ENCODE data around the gene FSIP1. TPM values are rescaled to one million over a fixed set of nuclear protein-coding genes. Genes with fewer than 3 reads are reported as not detected.

Gene FSIP1
- total and polyA plus RNA-seq, 9 of the 15 experiments (the other 6 are each of a cell fraction or from before 2014, with no cell fraction given), result 0.07 to 0.51 (median 0.29) TPM

- no TSS peak for BruUV-seq (replicated peaks)
- no peaks in the 10 kb centered on the region for H3K9me1 ChIP-seq (ENCODE audit: control insufficient read depth, insufficient read depth, low read length)
- H3K4me2 ChIP-seq (ENCODE audit: insufficient read depth, low read length), result no peak overlapping the region
- WGBS (ENCODE audit: insufficient coverage, low coverage, missing lambda C conversion rate), result 0% methylated on average over 2 of the region's 2 CpGs
- no peak overlapping the region for H2AFZ ChIP-seq (ENCODE audit: low read depth, low read length)
- no peak overlapping the region for H3K27ac ChIP-seq (ENCODE audit: extremely low read depth, low read depth, low read length)
- no peaks in the 10 kb centered on the region for H3K9me3 ChIP-seq (replicated peaks; ENCODE audit: control insufficient read depth, insufficient read depth, low read depth, low read length)
- DNase-seq (ENCODE audit: extremely low read depth in 1 of 4, low spot score in 3 of 4) (no peak), ATAC-seq (no peak), FAIRE-seq (no peak)
- intact Hi-C loops (cut with micrococcal nuclease) (no loop called here), in situ Hi-C loops (cut with MboI) (no loop called here)
- H3K36me3 ChIP-seq (ENCODE audit: control insufficient read depth, insufficient read depth, low read length), result no peaks in the 10 kb centered on the region
- ChIA-PET CTCF (ENCODE audit: low intra/inter-chr PET ratio) (no interaction called here), POLR2A (interaction anchor here (0.7 kb wide), 1 partner anchor 16 kb away, joined by 3 read pairs; no protein-coding TSS in a partner anchor)
- H3K4me1 ChIP-seq (replicated peaks in 1 of 2; ENCODE audit: control insufficient read depth in 2 of 2, insufficient read depth in 2 of 2, low read length in 2 of 2), result no peaks in the 10 kb centered on the region
- H3K27me3 ChIP-seq (ENCODE audit: control insufficient read depth in 2 of 2, insufficient read depth in 2 of 2, low read length in 2 of 2), result peaks cover 6 to 7% of the 10 kb centered on the region in 2 experiments; a peak in 2 of 5 replicates
- H3K9ac ChIP-seq (ENCODE audit: insufficient read depth in 1 of 2, low read depth in 2 of 2, low read length in 2 of 2), result no peak overlapping the region
- H3K79me2 ChIP-seq (ENCODE audit: control insufficient read depth, insufficient read depth, low read length), result no peaks in the 10 kb centered on the region
- H4K20me1 ChIP-seq (replicated peaks; ENCODE audit: control insufficient read depth, insufficient read depth, low read length), result no peaks in the 10 kb centered on the region
- H3K4me3 ChIP-seq, result no peak overlapping the region
- no peak for TF ChIP-seq CHCHD3 (CRISPR knock-in tag; IDR thresholded peaks at IDR 0.05)
- TF ChIP-seq RBM25 (IDR thresholded peaks at IDR 0.05; ENCODE audit: low read depth, low read length, severe bottlenecking), result no peak
- no peak for TF ChIP-seq ZBTB7A (IDR thresholded peaks at IDR 0.05; ENCODE audit: borderline replicate concordance, control insufficient read depth, low read depth, low read length)
- TF ChIP-seq SNIP1 (IDR thresholded peaks at IDR 0.05; ENCODE audit: low read depth), result no peak
- TF ChIP-seq CHD1 (IDR thresholded peaks at IDR 0.05; ENCODE audit: low read length), result no peak
- TF ChIP-seq, protein P1, sequence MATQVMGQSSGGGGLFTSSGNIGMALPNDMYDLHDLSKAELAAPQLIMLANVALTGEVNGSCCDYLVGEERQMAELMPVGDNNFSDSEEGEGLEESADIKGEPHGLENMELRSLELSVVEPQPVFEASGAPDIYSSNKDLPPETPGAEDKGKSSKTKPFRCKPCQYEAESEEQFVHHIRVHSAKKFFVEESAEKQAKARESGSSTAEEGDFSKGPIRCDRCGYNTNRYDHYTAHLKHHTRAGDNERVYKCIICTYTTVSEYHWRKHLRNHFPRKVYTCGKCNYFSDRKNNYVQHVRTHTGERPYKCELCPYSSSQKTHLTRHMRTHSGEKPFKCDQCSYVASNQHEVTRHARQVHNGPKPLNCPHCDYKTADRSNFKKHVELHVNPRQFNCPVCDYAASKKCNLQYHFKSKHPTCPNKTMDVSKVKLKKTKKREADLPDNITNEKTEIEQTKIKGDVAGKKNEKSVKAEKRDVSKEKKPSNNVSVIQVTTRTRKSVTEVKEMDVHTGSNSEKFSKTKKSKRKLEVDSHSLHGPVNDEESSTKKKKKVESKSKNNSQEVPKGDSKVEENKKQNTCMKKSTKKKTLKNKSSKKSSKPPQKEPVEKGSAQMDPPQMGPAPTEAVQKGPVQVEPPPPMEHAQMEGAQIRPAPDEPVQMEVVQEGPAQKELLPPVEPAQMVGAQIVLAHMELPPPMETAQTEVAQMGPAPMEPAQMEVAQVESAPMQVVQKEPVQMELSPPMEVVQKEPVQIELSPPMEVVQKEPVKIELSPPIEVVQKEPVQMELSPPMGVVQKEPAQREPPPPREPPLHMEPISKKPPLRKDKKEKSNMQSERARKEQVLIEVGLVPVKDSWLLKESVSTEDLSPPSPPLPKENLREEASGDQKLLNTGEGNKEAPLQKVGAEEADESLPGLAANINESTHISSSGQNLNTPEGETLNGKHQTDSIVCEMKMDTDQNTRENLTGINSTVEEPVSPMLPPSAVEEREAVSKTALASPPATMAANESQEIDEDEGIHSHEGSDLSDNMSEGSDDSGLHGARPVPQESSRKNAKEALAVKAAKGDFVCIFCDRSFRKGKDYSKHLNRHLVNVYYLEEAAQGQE (IDR thresholded peaks at IDR 0.05; ENCODE audit: borderline replicate concordance), result no peak
- TF ChIP-seq, protein P1 (CRISPR knock-in tag; IDR thresholded peaks at IDR 0.05; ENCODE audit: low read depth), result no peak
- TF ChIP-seq, protein P2, sequence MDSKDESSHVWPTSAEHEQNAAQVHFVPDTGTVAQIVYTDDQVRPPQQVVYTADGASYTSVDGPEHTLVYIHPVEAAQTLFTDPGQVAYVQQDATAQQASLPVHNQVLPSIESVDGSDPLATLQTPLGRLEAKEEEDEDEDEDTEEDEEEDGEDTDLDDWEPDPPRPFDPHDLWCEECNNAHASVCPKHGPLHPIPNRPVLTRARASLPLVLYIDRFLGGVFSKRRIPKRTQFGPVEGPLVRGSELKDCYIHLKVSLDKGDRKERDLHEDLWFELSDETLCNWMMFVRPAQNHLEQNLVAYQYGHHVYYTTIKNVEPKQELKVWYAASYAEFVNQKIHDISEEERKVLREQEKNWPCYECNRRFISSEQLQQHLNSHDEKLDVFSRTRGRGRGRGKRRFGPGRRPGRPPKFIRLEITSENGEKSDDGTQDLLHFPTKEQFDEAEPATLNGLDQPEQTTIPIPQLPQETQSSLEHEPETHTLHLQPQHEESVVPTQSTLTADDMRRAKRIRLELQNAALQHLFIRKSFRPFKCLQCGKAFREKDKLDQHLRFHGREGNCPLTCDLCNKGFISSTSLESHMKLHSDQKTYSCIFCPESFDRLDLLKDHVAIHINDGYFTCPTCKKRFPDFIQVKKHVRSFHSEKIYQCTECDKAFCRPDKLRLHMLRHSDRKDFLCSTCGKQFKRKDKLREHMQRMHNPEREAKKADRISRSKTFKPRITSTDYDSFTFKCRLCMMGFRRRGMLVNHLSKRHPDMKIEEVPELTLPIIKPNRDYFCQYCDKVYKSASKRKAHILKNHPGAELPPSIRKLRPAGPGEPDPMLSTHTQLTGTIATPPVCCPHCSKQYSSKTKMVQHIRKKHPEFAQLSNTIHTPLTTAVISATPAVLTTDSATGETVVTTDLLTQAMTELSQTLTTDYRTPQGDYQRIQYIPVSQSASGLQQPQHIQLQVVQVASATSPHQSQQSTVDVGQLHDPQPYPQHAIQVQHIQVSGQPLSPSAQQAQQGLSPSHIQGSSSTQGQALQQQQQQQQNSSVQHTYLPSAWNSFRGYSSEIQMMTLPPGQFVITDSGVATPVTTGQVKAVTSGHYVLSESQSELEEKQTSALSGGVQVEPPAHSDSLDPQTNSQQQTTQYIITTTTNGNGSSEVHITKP (IDR thresholded peaks at IDR 0.05; ENCODE audit: partially characterized antibody), result no peak
- TF ChIP-seq BCL6 (CRISPR knock-in tag; IDR thresholded peaks at IDR 0.05), result no peak
- no peak for TF ChIP-seq ELF1 (tag; IDR thresholded peaks at IDR 0.05)
- TF ChIP-seq FOS (IDR thresholded peaks at IDR 0.05; ENCODE audit: extremely low read depth, insufficient read length), result no peak
These were observed 41.0 kb upstream of the FSIP1 start for GRCh38 chr15:39823634-39824033.

All from K562 (cell line).